ENCODE data around the gene VRK1.

GRCh38 chr14:96889091-96889490 is 91.9 kb downstream of the VRK1 start:
- TF ChIP-seq, protein P1, sequence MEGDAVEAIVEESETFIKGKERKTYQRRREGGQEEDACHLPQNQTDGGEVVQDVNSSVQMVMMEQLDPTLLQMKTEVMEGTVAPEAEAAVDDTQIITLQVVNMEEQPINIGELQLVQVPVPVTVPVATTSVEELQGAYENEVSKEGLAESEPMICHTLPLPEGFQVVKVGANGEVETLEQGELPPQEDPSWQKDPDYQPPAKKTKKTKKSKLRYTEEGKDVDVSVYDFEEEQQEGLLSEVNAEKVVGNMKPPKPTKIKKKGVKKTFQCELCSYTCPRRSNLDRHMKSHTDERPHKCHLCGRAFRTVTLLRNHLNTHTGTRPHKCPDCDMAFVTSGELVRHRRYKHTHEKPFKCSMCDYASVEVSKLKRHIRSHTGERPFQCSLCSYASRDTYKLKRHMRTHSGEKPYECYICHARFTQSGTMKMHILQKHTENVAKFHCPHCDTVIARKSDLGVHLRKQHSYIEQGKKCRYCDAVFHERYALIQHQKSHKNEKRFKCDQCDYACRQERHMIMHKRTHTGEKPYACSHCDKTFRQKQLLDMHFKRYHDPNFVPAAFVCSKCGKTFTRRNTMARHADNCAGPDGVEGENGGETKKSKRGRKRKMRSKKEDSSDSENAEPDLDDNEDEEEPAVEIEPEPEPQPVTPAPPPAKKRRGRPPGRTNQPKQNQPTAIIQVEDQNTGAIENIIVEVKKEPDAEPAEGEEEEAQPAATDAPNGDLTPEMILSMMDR (IDR thresholded peaks at IDR 0.05), result no peak
- TF ChIP-seq RAD21 (IDR thresholded peaks at IDR 0.05; ENCODE audit: low read length) (no peak), POLR2AphosphoS5 (IDR thresholded peaks at IDR 0.05; ENCODE audit: low read depth, low read length) (no peak), TCF12 (IDR thresholded peaks at IDR 0.05) (no peak), EZH2phosphoT487 (IDR thresholded peaks at IDR 0.05; ENCODE audit: borderline replicate concordance, low read depth) (no peak), SIN3A (IDR thresholded peaks at IDR 0.05; ENCODE audit: borderline replicate concordance, low read depth, low read length) (no peak), EP300 (IDR thresholded peaks at IDR 0.05; ENCODE audit: borderline replicate concordance in 1 of 2, low read depth in 1 of 2, low read length in 1 of 2) (peak in 1 of 2 experiments; percentile 26; a peak in 1 of 4 replicates), ZBTB33 (IDR thresholded peaks at IDR 0.05; ENCODE audit: borderline replicate concordance, low read depth) (no peak), YY1 (IDR thresholded peaks at IDR 0.05; ENCODE audit: low read depth) (no peak), GABPA (IDR thresholded peaks at IDR 0.05; ENCODE audit: low read depth) (no peak), NRF1 (IDR thresholded peaks at IDR 0.05; ENCODE audit: low read depth, low read length) (no peak), NFIC (IDR thresholded peaks at IDR 0.05; ENCODE audit: borderline replicate concordance) (no peak), FOXM1 (IDR thresholded peaks at IDR 0.05; ENCODE audit: low read depth) (no peak)
- TF ChIP-seq, protein P2, sequence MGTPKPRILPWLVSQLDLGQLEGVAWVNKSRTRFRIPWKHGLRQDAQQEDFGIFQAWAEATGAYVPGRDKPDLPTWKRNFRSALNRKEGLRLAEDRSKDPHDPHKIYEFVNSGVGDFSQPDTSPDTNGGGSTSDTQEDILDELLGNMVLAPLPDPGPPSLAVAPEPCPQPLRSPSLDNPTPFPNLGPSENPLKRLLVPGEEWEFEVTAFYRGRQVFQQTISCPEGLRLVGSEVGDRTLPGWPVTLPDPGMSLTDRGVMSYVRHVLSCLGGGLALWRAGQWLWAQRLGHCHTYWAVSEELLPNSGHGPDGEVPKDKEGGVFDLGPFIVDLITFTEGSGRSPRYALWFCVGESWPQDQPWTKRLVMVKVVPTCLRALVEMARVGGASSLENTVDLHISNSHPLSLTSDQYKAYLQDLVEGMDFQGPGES (IDR thresholded peaks at IDR 0.05; ENCODE audit: low read depth, low read length), result no peak

Data from SK-N-SH (cell line).